ENCODE data around the gene LAMA3. TPM values are rescaled to one million over a fixed set of nuclear protein-coding genes. Genes with fewer than 3 reads are reported as not detected.

Gene LAMA3
- total RNA-seq, 1 experiment from 2014 or later = 8.1 TPM

- no TSS peak for BruUV-seq (replicated peaks)
- intact Hi-C loops (cut with micrococcal nuclease; ENCODE audit: unreplicated experiment) = no loop called here
- H3K27ac ChIP-seq (ENCODE audit: low read length) = no peak overlapping the region
- H3K36me3 ChIP-seq (ENCODE audit: control insufficient read depth, insufficient read depth, low read length) = no peaks in the 10 kb centered on the region
- H3K4me3 ChIP-seq (ENCODE audit: low read depth in 2 of 2, low read length in 2 of 2) = no peak overlapping the region
- CTCF ChIA-PET = no interaction called here
- no peaks in the 10 kb centered on the region for H3K27me3 ChIP-seq (ENCODE audit: control insufficient read depth, insufficient read depth, low read length)
- DNase-seq (ENCODE audit: low read depth, low spot score) (no peak), ATAC-seq (no peak)
- in situ Hi-C loops (cut with HindIII; ENCODE audit: low pct_unique_long_range_greater_than_20kb, low sequenced_read_pairs) = no loop called here
- no peaks in the 10 kb centered on the region for H3K4me1 ChIP-seq (ENCODE audit: control insufficient read depth, insufficient read depth, low read length)
- no peak for TF ChIP-seq POLR2AphosphoS5 (IDR thresholded peaks at IDR 0.05; ENCODE audit: low read depth, low read length)
- no peak for TF ChIP-seq SIN3A (IDR thresholded peaks at IDR 0.05; ENCODE audit: borderline replicate concordance, insufficient read depth, low read depth, low read length)
- no peak for TF ChIP-seq TCF7L2 (IDR thresholded peaks at IDR 0.05; ENCODE audit: low read depth, low read length)
- H3K9me3 ChIP-seq (ENCODE audit: control insufficient read depth, insufficient read depth, low read depth, low read length) = no peaks in the 10 kb centered on the region
- POLR2A ChIA-PET = no interaction called here
Measured at GRCh38 chr18:23733895-23734294, 44.6 kb downstream of the LAMA3 start.

- in situ Hi-C loops (cut with HindIII; ENCODE audit: low pct_unique_long_range_greater_than_20kb, low sequenced_read_pairs) = no loop called here
- no TSS peak for BruUV-seq (replicated peaks)
- H3K27ac ChIP-seq (ENCODE audit: low read length) = no peak overlapping the region
- no peak for DNase-seq (ENCODE audit: low read depth, low spot score)
- no peaks in the 10 kb centered on the region for H3K27me3 ChIP-seq (ENCODE audit: control insufficient read depth, insufficient read depth, low read length)
- no peaks in the 10 kb centered on the region for H3K9me3 ChIP-seq (ENCODE audit: control insufficient read depth, insufficient read depth, low read depth, low read length)
- TF ChIP-seq SIN3A (IDR thresholded peaks at IDR 0.05; ENCODE audit: borderline replicate concordance, insufficient read depth, low read depth, low read length) (no peak), CTCF (IDR thresholded peaks at IDR 0.05) (no peak), POLR2AphosphoS5 (IDR thresholded peaks at IDR 0.05; ENCODE audit: low read depth, low read length) (no peak), REST (IDR thresholded peaks at IDR 0.05; ENCODE audit: insufficient read depth in 1 of 2, low read depth in 2 of 2, low read length in 1 of 2) (no peak), TCF7L2 (IDR thresholded peaks at IDR 0.05; ENCODE audit: low read depth, low read length) (no peak)
- no peak for ATAC-seq
- no peaks in the 10 kb centered on the region for H3K36me3 ChIP-seq (ENCODE audit: control insufficient read depth, insufficient read depth, low read length)
- POLR2A ChIA-PET = no interaction called here
- CTCF ChIA-PET = no interaction called here
- intact Hi-C loops (cut with micrococcal nuclease; ENCODE audit: unreplicated experiment) = no loop called here
- no peaks in the 10 kb centered on the region for H3K4me1 ChIP-seq (ENCODE audit: control insufficient read depth, insufficient read depth, low read length)
- H3K4me3 ChIP-seq (ENCODE audit: low read depth in 2 of 2, low read length in 2 of 2) = no peak overlapping the region
Measured at GRCh38 chr18:23735021-23735464, 45.8 kb downstream of the LAMA3 start.

GRCh38 chr18:23737578-23737977 is 48.3 kb downstream of the LAMA3 start:
- TF ChIP-seq TCF7L2 (IDR thresholded peaks at IDR 0.05; ENCODE audit: low read depth, low read length) (no peak), REST (IDR thresholded peaks at IDR 0.05; ENCODE audit: insufficient read depth in 1 of 2, low read depth in 2 of 2, low read length in 1 of 2) (no peak), SIN3A (IDR thresholded peaks at IDR 0.05; ENCODE audit: borderline replicate concordance, insufficient read depth, low read depth, low read length) (no peak), CTCF (IDR thresholded peaks at IDR 0.05) (no peak)
- DNase-seq (ENCODE audit: low read depth, low spot score) = no peak
- H3K36me3 ChIP-seq (ENCODE audit: control insufficient read depth, insufficient read depth, low read length) = no peaks in the 10 kb centered on the region
- H3K9me3 ChIP-seq (ENCODE audit: control insufficient read depth, insufficient read depth, low read depth, low read length) = no peaks in the 10 kb centered on the region
- intact Hi-C loops (cut with micrococcal nuclease; ENCODE audit: unreplicated experiment) (no loop called here), in situ Hi-C loops (cut with HindIII; ENCODE audit: low pct_unique_long_range_greater_than_20kb, low sequenced_read_pairs) (no loop called here)
- no peaks in the 10 kb centered on the region for H3K4me1 ChIP-seq (ENCODE audit: control insufficient read depth, insufficient read depth, low read length)
- CTCF ChIA-PET = no interaction called here
- H3K4me3 ChIP-seq (ENCODE audit: low read depth in 2 of 2, low read length in 2 of 2) = no peak overlapping the region
- H3K27me3 ChIP-seq (ENCODE audit: control insufficient read depth, insufficient read depth, low read length) = no peaks in the 10 kb centered on the region
- POLR2A ChIA-PET = no interaction called here
- ATAC-seq = no peak
- no TSS peak for BruUV-seq (replicated peaks)
- H3K27ac ChIP-seq (ENCODE audit: low read length) = no peak overlapping the region

All from Panc1 (cell line).